Activated naive CD8-positive, alpha-beta T cell treated with anti-CD3 and anti-CD28 coated beads, Interleukin-2, amount 50 U/mL, for 24 hours (primary cell): ENCODE data around the gene CSNK1D.
"Not testable (repeated sequence)": the region's sequence is repeated elsewhere in the genome, so short reads cannot be mapped to it uniquely, and the experiment has no call there.

ENCODE experiments used
- ATAC-seq: fragments of 150-1000 bp; cut with Tn5 transposase; one replicate; pipeline ENCODE4 v1.10.0; 2021
- DNase-seq: peaks from one replicate; pipeline ENCODE4 v3.0.0; 2021
- H3K27ac Mint-ChIP-seq: one replicate; pipeline ENCODE4 v1.8.0; 2021; ENCODE audit warnings: mild to moderate bottlenecking, mixed read lengths
- H3K27me3 Mint-ChIP-seq: one replicate; pipeline ENCODE4 v1.8.0; 2021; ENCODE audit warnings: mixed read lengths
- H3K36me3 Mint-ChIP-seq: one replicate; pipeline ENCODE4 v1.8.0; 2021; ENCODE audit warnings: low read depth, mixed read lengths
- H3K4me1 Mint-ChIP-seq: one replicate; pipeline ENCODE4 v1.8.0; 2021; ENCODE audit warnings: mixed read lengths
- H3K4me3 Mint-ChIP-seq: one replicate; pipeline ENCODE4 v1.8.0; 2021; ENCODE audit warnings: mild to moderate bottlenecking, moderate library complexity, mixed read lengths
- H3K9me3 Mint-ChIP-seq: one replicate; pipeline ENCODE4 v1.8.0; 2021; ENCODE audit warnings: mixed read lengths

The CSNK1D gene

GRCh38 chr17:82275326-82275725 lies 1.8 kb upstream of the CSNK1D start:
- no peak overlapping the region for H3K4me3 Mint-ChIP-seq

GRCh38 chr17:82274134-82275020 lies 877 bp upstream of the CSNK1D start:
- ATAC-seq (no peak), DNase-seq (no peak)
- no peaks in the 10 kb centered on the region for H3K27me3 Mint-ChIP-seq
- H3K4me1 Mint-ChIP-seq, result peaks cover 35% of the 10 kb centered on the region
- no peaks in the 10 kb centered on the region for H3K9me3 Mint-ChIP-seq
- H3K4me3 Mint-ChIP-seq, result peak overlapping the region; percentile 86
- H3K27ac Mint-ChIP-seq, result no peak overlapping the region
- peaks cover 27% of the 10 kb centered on the region for H3K36me3 Mint-ChIP-seq

More at GRCh38 chr17:82275326-82275725, 1.8 kb upstream of the CSNK1D start:
- Mint-ChIP-seq H3K9me3 (no peaks in the 10 kb centered on the region), H3K27ac (no peak overlapping the region), H3K27me3 (no peaks in the 10 kb centered on the region), H3K36me3 (peaks cover 20% of the 10 kb centered on the region), H3K4me1 (peaks cover 26% of the 10 kb centered on the region)
- no peak for DNase-seq
- no peak for ATAC-seq

GRCh38 chr17:82272495-82273326 lies 789 bp downstream of the CSNK1D start:
- Mint-ChIP-seq H3K4me1 (peaks cover 52% of the 10 kb centered on the region), H3K9me3 (no peaks in the 10 kb centered on the region), H3K4me3 (peak overlapping the region; percentile 86), H3K27me3 (no peaks in the 10 kb centered on the region), H3K27ac (peak overlapping the region; percentile 99), H3K36me3 (peaks cover 37% of the 10 kb centered on the region)
- DNase-seq (peak; percentile 47), ATAC-seq (peak; percentile 38)

GRCh38 chr17:82271401-82271800 lies 2.1 kb downstream of the CSNK1D start:
- Mint-ChIP-seq H3K9me3 (no peaks in the 10 kb centered on the region), H3K27ac (peak overlapping the region; percentile 85), H3K27me3 (no peaks in the 10 kb centered on the region), H3K36me3 (peaks cover 45% of the 10 kb centered on the region), H3K4me1 (peaks cover 64% of the 10 kb centered on the region), H3K4me3 (peak overlapping the region; percentile 85)
- ATAC-seq, result no peak
- DNase-seq, result no peak

GRCh38 chr17:82270651-82271050 lies 2.8 kb downstream of the CSNK1D start:
- H3K27me3 Mint-ChIP-seq, result no peaks in the 10 kb centered on the region
- H3K4me3 Mint-ChIP-seq, result peak overlapping the region; percentile 85
- no peak for ATAC-seq
- peak overlapping the region; percentile 71 for H3K27ac Mint-ChIP-seq
- H3K36me3 Mint-ChIP-seq, result peaks cover 52% of the 10 kb centered on the region
- DNase-seq, result no peak
- H3K4me1 Mint-ChIP-seq, result peaks cover 70% of the 10 kb centered on the region
- no peaks in the 10 kb centered on the region for H3K9me3 Mint-ChIP-seq

- Mint-ChIP-seq H3K9me3 (no peaks in the 10 kb centered on the region), H3K27ac (peak overlapping the region; percentile 71), H3K36me3 (peaks cover 54% of the 10 kb centered on the region), H3K4me1 (peaks cover 71% of the 10 kb centered on the region), H3K4me3 (peak overlapping the region; percentile 85), H3K27me3 (no peaks in the 10 kb centered on the region)
- ATAC-seq (no peak), DNase-seq (no peak)
Measured at GRCh38 chr17:82269882-82270500, 3.5 kb downstream of the CSNK1D start.

- H3K36me3 Mint-ChIP-seq, result peaks cover 59% of the 10 kb centered on the region
- H3K4me3 Mint-ChIP-seq, result peak overlapping the region; percentile 85
- H3K27me3 Mint-ChIP-seq, result no peaks in the 10 kb centered on the region
- H3K9me3 Mint-ChIP-seq, result no peaks in the 10 kb centered on the region
- peak overlapping the region; percentile 42 for H3K27ac Mint-ChIP-seq
- no peak for ATAC-seq
- H3K4me1 Mint-ChIP-seq, result peaks cover 71% of the 10 kb centered on the region
- DNase-seq, result no peak
Measured at GRCh38 chr17:82269138-82269881, 4.2 kb downstream of the CSNK1D start.

- Mint-ChIP-seq H3K4me1 (peaks cover 68% of the 10 kb centered on the region), H3K4me3 (peak overlapping the region; percentile 20), H3K9me3 (no peaks in the 10 kb centered on the region), H3K36me3 (peaks cover 65% of the 10 kb centered on the region), H3K27ac (peak overlapping the region; percentile 70), H3K27me3 (no peaks in the 10 kb centered on the region)
- ATAC-seq (peak; percentile 73), DNase-seq (peak; percentile 44)
Measured at GRCh38 chr17:82267575-82268379, 5.7 kb downstream of the CSNK1D start.

- no peak overlapping the region for H3K4me3 Mint-ChIP-seq
- H3K36me3 Mint-ChIP-seq, result peaks cover 68% of the 10 kb centered on the region
- H3K27me3 Mint-ChIP-seq, result no peaks in the 10 kb centered on the region
- H3K4me1 Mint-ChIP-seq, result peaks cover 55% of the 10 kb centered on the region
- peak overlapping the region; percentile 9 for H3K27ac Mint-ChIP-seq
- no peak for ATAC-seq
- no peaks in the 10 kb centered on the region for H3K9me3 Mint-ChIP-seq
- no peak for DNase-seq
Measured at GRCh38 chr17:82266142-82266541, 7.4 kb downstream of the CSNK1D start.

GRCh38 chr17:82263641-82264040 lies 9.9 kb downstream of the CSNK1D start:
- H3K9me3 Mint-ChIP-seq, result no peaks in the 10 kb centered on the region
- no peak overlapping the region for H3K4me3 Mint-ChIP-seq
- peaks cover 35% of the 10 kb centered on the region for H3K4me1 Mint-ChIP-seq
- DNase-seq (no peak), ATAC-seq (no peak)
- H3K36me3 Mint-ChIP-seq, result peaks cover 76% of the 10 kb centered on the region
- no peak overlapping the region for H3K27ac Mint-ChIP-seq
- H3K27me3 Mint-ChIP-seq, result no peaks in the 10 kb centered on the region

- no peak for ATAC-seq
- no peak for DNase-seq
- Mint-ChIP-seq H3K4me3 (no peak overlapping the region), H3K27ac (peak overlapping the region; percentile 21), H3K4me1 (peaks cover 32% of the 10 kb centered on the region), H3K27me3 (no peaks in the 10 kb centered on the region), H3K9me3 (no peaks in the 10 kb centered on the region), H3K36me3 (peaks cover 77% of the 10 kb centered on the region)
Measured at GRCh38 chr17:82262344-82262743, 11.2 kb downstream of the CSNK1D start.

GRCh38 chr17:82259972-82260961 lies 13.2 kb downstream of the CSNK1D start:
- not testable (repeated sequence) for H3K4me3 Mint-ChIP-seq, H3K9me3 Mint-ChIP-seq, ATAC-seq, H3K27me3 Mint-ChIP-seq, DNase-seq
- H3K27ac Mint-ChIP-seq, result peak overlapping the region; percentile 32
- peaks cover 81% of the 10 kb centered on the region for H3K36me3 Mint-ChIP-seq
- peaks cover 21% of the 10 kb centered on the region for H3K4me1 Mint-ChIP-seq
